HEK293 (cell line): Measurements from ENCODE around the gene SMTNL2.
A peak's percentile ranks its signal among the peaks of the same experiment; 100 is the strongest.

Experiments used
- CTCF ChIA-PET: fragments of 350-600 bp; formaldehyde crosslinking; extraction: SDS; loops from one replicate; lab custom pipeline; 2021; ENCODE audit warnings: antibody characterized with exemption; lab: Yijun Ruan, JAX
- POLR2A ChIA-PET: fragments of 300-600 bp; formaldehyde crosslinking; extraction: SDS; loops from one replicate; lab custom pipeline; 2020; ENCODE audit warnings: antibody characterized with exemption, inconsistent platforms; lab: Yijun Ruan, JAX
- H3K27ac ChIP-seq: fragments of 200-500 bp; sonication (Bioruptor generic); 2 replicates; pipeline ENCODE4 v1.5.1; 2014; ENCODE audit warnings: low read depth, low read length, control low read depth, inconsistent platforms; ENCODE audit errors: extremely low read depth
- H3K36me3 ChIP-seq, 2 experiments: fragments of 200-500 bp in 1 of 2; sonication (Bioruptor generic) in 1 of 2; 1 replicate in 1 of 2; 2 replicates in 1 of 2; pipeline ENCODE4 v1.5.1; 2014 to 2017; ENCODE audit warnings: inconsistent platforms in 2 of 2, low read length in 2 of 2; ENCODE audit not compliant: control insufficient read depth in 2 of 2, insufficient read depth in 1 of 2
- H3K4me1 ChIP-seq: fragments of 200-500 bp; sonication (Bioruptor generic); 2 replicates; pipeline ENCODE4 v1.5.1; 2014; ENCODE audit warnings: mild to moderate bottlenecking, low read length, inconsistent platforms; ENCODE audit not compliant: control insufficient read depth, insufficient read depth
- H3K4me3 ChIP-seq: 2 replicates; pipeline ENCODE4 v1.5.1; 2011; ENCODE audit warnings: low read depth, mild to moderate bottlenecking, control low read depth, low read length, moderate library complexity
- H3K9me3 ChIP-seq: fragments of 200-500 bp; sonication (Bioruptor generic); 2 replicates; pipeline ENCODE4 v1.5.1; 2014; ENCODE audit warnings: low read depth, low read length, inconsistent platforms; ENCODE audit not compliant: control insufficient read depth, insufficient read depth
- EGR2 ChIP-seq: fragments of 450-650 bp; formaldehyde crosslinking; IDR thresholded peaks from 2 replicates; pipeline ENCODE4 v1.5.1; 2016; ENCODE audit warnings: low read depth, missing biosample characterization, missing genetic modification characterization
- HOXC10 ChIP-seq: sonication (generic); formaldehyde crosslinking; IDR thresholded peaks from 2 replicates; pipeline ENCODE4 v1.8.1; 2023; ENCODE audit warnings: mild to moderate bottlenecking, missing genetic modification reagents
- INSM2 ChIP-seq: fragments of 450-650 bp; formaldehyde crosslinking; IDR thresholded peaks from 2 replicates; pipeline ENCODE4 v1.5.1; 2016; ENCODE audit warnings: missing biosample characterization, missing genetic modification characterization
- KLF17 ChIP-seq: fragments of 450-650 bp; formaldehyde crosslinking; IDR thresholded peaks from 2 replicates; pipeline ENCODE4 v1.5.1; 2016; ENCODE audit warnings: missing biosample characterization, missing genetic modification characterization
- KLF8 ChIP-seq: fragments of 450-650 bp; formaldehyde crosslinking; IDR thresholded peaks from 2 replicates; pipeline ENCODE4 v1.5.1; 2016; ENCODE audit warnings: missing biosample characterization, missing genetic modification characterization
- OVOL3 ChIP-seq: fragments of 450-650 bp; formaldehyde crosslinking; IDR thresholded peaks from 2 replicates; pipeline ENCODE4 v1.5.1; 2016; ENCODE audit warnings: missing biosample characterization, missing genetic modification characterization
- TSHZ1 ChIP-seq: fragments of 450-650 bp; formaldehyde crosslinking; IDR thresholded peaks from 2 replicates; pipeline ENCODE4 v1.5.1; 2016; ENCODE audit warnings: missing biosample characterization, missing genetic modification characterization, borderline replicate concordance
- ZBTB10 ChIP-seq: fragments of 450-650 bp; formaldehyde crosslinking; IDR thresholded peaks from 2 replicates; pipeline ENCODE4 v1.5.1; 2016; ENCODE audit warnings: missing biosample characterization, missing genetic modification characterization
- ZFHX2 ChIP-seq: fragments of 450-650 bp; formaldehyde crosslinking; conservative IDR thresholded peaks from 2 replicates; pipeline ENCODE4 v1.5.1; 2016; ENCODE audit warnings: missing biosample characterization, missing genetic modification characterization
- ZIC2 ChIP-seq: fragments of 450-650 bp; formaldehyde crosslinking; IDR thresholded peaks from 2 replicates; pipeline ENCODE4 v1.5.1; 2016; ENCODE audit warnings: missing biosample characterization, missing genetic modification characterization
- ZNF184 ChIP-seq: fragments of 450-650 bp; IDR thresholded peaks from 2 replicates; pipeline ENCODE4 v1.5.1; 2018; ENCODE audit warnings: missing biosample characterization, mild to moderate bottlenecking, missing genetic modification characterization
- ZNF214 ChIP-seq: fragments of 450-650 bp; formaldehyde crosslinking; IDR thresholded peaks from 2 replicates; pipeline ENCODE4 v1.5.1; 2017; ENCODE audit warnings: missing biosample characterization, mild to moderate bottlenecking, missing genetic modification characterization, borderline replicate concordance
- ZNF518A ChIP-seq: fragments of 450-650 bp; formaldehyde crosslinking; conservative IDR thresholded peaks from 2 replicates; pipeline ENCODE4 v1.5.1; 2016; ENCODE audit warnings: low read depth, missing biosample characterization, missing genetic modification characterization
- ZNF530 ChIP-seq: fragments of 450-650 bp; formaldehyde crosslinking; IDR thresholded peaks from 2 replicates; pipeline ENCODE4 v1.5.1; 2016; ENCODE audit warnings: low read depth, missing biosample characterization, missing genetic modification characterization
- ZNF558 ChIP-seq: fragments of 450-650 bp; formaldehyde crosslinking; IDR thresholded peaks from 2 replicates; pipeline ENCODE4 v1.5.1; 2016; ENCODE audit warnings: missing biosample characterization, missing genetic modification characterization
- ZNF621 ChIP-seq: fragments of 450-650 bp; formaldehyde crosslinking; IDR thresholded peaks from 2 replicates; pipeline ENCODE4 v1.5.1; 2017; ENCODE audit warnings: missing biosample characterization, missing genetic modification characterization
- ZNF639 ChIP-seq: fragments of 450-650 bp; formaldehyde crosslinking; IDR thresholded peaks from 2 replicates; pipeline ENCODE4 v1.5.1; 2016; ENCODE audit warnings: missing biosample characterization, missing genetic modification characterization
- ZNF660 ChIP-seq: fragments of 450-650 bp; IDR thresholded peaks from 2 replicates; pipeline ENCODE4 v1.5.1; 2018; ENCODE audit warnings: missing biosample characterization, mild to moderate bottlenecking, missing genetic modification characterization
- ZNF707 ChIP-seq: fragments of 450-650 bp; formaldehyde crosslinking; IDR thresholded peaks from 2 replicates; pipeline ENCODE4 v1.5.1; 2016; ENCODE audit warnings: missing biosample characterization, missing genetic modification characterization
- ZNF777 ChIP-seq: fragments of 450-650 bp; formaldehyde crosslinking; IDR thresholded peaks from 2 replicates; pipeline ENCODE4 v1.5.1; 2017; ENCODE audit warnings: missing biosample characterization, missing genetic modification characterization, borderline replicate concordance
- ZSCAN23 ChIP-seq: fragments of 450-650 bp; formaldehyde crosslinking; IDR thresholded peaks from 2 replicates; pipeline ENCODE4 v1.5.1; 2016; ENCODE audit warnings: missing biosample characterization, missing genetic modification characterization

Gene SMTNL2

GRCh38 chr17:4559966-4560365, 24.4 kb upstream of the SMTNL2 start (continued):
- no peak for TF ChIP-seq TSHZ1
- no peak for TF ChIP-seq ZNF530 (tag by site-specific recombination)

GRCh38 chr17:4560421-4560820, 23.9 kb upstream of the SMTNL2 start, which contains the start of gene GGT6:
Gene GGT6 (minus strand): TSS chr17:4560577. CDS start chr17:4560521, 56 bp downstream.
- Histone ChIP-seq H3K9me3 (no peaks in the 10 kb centered on the region), H3K4me3 (no peak within 1 kb of the TSS), H3K27ac (no peak within 1 kb of the TSS), H3K4me1 (peaks cover 3% of the 10 kb centered on the region; the same call in 1 of the 2 replicates), H3K36me3 (no peaks in the 10 kb centered on the region)
- ChIA-PET CTCF (interaction anchor here (0.5 to 1.8 kb wide), 6 partner anchors 9 to 296 kb away, joined by 3 to 6 read pairs (median 3); no protein-coding TSS in a partner anchor), POLR2A (no interaction called here)
- TF ChIP-seq KLF8 (tag by site-specific recombination), result no peak
- TF ChIP-seq ZNF214 (tag by site-specific recombination), result no peak
- no peak for TF ChIP-seq ZNF184
- no peak for TF ChIP-seq ZBTB10
- no peak for TF ChIP-seq ZNF707 (tag by site-specific recombination)
- TF ChIP-seq INSM2 (tag by site-specific recombination), result no peak
- TF ChIP-seq ZNF518A (tag by site-specific recombination), result no peak
- TF ChIP-seq HOXC10, result no peak
- 0 out of 2 replicates have a peak, but pooled peaks have one; percentile 12 for TF ChIP-seq EGR2 (tag by site-specific recombination)
- TF ChIP-seq ZNF660 (tag by site-specific recombination), result no peak
- peak; percentile 22; the same call in 1 of the 2 replicates for TF ChIP-seq ZFHX2 (tag by site-specific recombination)
- TF ChIP-seq ZNF639 (tag by site-specific recombination), result no peak
- no peak for TF ChIP-seq OVOL3 (tag by site-specific recombination)
- TF ChIP-seq ZNF621 (tag by site-specific recombination), result no peak
- TF ChIP-seq ZSCAN23 (tag by site-specific recombination), result no peak
- TF ChIP-seq KLF17, result no peak
- no peak for TF ChIP-seq ZNF558 (tag by site-specific recombination)
- TF ChIP-seq ZIC2 (tag by site-specific recombination), result peak; percentile 96
- no peak for TF ChIP-seq ZNF777
